Measurements from ENCODE around the gene PAWR.
A peak's percentile ranks its signal among the peaks of the same experiment; 100 is the strongest.
"Not testable (repeated sequence)": the region's sequence is repeated elsewhere in the genome, so short reads cannot be mapped to it uniquely, and the experiment has no call there.

PAWR gene

DNA sequence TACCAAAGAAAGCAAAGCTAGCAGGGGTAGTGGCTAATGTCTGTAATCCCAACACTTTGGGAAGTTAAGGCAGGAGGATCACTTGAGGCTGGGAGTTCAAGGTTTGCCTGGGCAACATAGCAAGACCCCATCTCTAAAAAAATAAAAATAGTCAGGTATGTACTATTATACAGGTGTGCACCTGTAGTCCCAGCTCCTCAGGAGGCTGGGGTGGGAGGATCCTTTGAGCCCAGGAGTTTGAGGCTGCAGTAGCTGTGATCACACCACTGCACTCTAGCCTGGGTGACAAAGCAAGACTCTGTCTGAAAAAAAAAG, 142.2 kb downstream of the PAWR start:
- DNase-seq (ENCODE audit: low spot score): no peak

DNA sequence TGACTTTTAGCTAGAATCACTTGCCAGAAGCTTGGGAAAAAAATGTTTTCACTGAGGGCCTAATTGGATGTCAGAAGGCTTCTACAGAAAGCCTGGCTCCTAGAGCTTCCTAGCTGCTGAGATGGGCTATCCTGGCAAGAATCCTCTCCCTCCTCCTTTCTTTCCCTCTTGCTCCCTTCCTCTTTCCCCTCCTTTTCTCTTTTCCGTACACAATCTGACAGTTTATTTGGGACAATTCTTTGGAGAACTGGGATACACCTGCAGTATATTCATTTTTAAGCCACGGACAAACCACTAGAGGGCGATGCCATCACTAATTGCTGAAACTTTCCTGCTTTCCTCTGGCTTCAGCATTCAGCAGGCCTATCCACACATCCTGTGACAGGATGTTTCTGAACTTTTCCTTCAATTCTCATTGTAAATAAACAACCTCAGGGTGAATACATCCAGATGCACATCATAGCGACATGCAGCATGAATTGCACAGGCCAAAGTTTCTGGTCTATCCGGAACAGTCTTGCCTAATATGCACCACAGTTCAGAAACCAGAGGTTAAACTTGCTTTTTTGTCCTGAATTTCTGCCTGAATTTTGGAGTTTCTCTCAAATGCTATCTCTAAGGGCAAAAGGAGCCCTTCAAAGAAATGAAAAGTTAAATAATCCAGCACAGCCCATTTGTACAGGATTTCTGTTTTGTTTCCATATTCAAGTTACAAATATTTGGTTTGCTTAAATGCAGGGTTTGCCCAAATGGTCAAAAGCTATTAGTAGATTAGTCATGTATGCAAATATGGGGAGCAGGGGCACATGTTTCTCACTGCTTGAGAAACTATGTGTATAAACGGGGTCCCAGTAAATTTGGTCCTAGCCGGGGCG, 142.8 kb downstream of the PAWR start:
- DNase-seq (ENCODE audit: low spot score): peak; percentile 64

DNA sequence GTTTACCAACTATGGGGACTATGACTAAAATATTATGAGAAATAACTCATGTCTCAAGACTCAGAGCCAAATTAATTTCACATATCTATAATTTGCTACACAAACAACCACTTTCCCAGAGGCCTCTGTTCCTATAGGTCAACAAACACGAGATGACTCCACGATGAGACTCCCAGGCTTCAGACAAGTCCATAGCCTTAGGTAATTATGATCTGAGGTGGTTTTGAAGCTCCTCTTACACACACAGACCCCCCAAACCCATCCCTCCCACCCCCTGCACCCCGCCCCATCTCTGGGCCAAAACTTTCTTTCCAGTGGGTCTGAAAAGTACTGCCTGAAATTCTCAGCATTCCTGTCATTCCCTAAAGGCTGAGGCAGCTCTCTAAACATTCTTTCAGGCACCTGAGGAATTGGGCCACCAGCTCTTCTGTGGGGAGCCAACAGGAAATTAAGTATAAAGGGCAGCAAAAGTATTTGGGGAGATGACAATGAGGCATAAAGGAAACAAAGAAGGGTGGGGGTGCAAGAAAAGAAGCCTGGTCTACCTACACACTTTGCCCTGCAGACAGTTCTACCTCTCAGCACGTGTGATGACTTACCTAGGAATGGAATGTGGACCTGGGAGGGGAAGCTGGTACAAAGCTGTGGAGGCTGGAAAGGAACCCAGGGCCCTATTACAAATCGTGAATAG, 143.6 kb downstream of the PAWR start:
- peak; percentile 30 for DNase-seq (ENCODE audit: low spot score)

DNA sequence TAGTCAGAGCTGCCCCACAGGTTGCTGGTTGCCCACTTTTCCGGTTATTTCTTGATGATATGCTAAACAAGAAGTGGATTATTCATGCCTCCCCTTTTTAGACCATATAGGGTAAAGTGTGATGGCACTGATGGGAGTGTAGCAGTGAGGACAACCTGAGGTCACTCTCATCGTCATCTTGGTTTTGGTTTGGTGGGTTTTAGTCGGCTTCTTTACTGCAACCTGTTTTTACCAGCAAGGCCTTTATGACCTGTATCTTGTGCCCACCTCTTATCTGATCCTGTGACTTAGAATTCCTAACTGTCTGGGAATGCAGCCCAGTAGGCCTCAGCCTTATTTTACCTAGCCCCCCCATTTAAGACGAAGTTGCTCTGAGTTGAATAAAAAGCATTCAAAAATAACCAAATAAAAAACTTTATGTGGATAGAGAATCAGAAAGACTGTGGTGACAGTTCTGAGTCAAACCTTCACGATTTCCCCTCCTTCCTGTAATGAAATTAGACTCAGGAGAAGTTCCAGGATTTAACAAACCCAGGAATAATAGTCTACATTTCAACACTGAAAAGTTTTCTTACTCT, 144.2 kb downstream of the PAWR start:
- no peak for DNase-seq (ENCODE audit: low spot score)

DNA sequence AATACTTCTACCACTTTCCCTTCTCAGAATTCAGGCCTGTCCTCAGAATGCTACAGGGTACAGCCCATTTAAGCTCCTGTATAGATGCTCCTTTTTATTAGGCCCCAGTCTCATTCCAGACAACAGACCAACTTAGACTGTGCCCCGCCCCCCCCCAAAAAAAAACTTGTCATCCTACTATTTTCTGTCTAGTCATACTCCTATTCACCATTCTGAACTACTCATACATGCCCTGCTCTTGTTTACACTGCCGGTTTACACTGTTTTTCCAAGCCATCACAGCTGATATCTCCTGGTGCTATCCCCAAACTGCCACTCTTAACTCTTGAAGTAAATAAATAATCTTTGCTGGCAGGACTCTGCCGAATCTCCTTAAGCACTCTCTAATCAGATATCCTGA, 146.3 kb downstream of the PAWR start:
- not testable (repeated sequence) for DNase-seq (ENCODE audit: low spot score)

DNA sequence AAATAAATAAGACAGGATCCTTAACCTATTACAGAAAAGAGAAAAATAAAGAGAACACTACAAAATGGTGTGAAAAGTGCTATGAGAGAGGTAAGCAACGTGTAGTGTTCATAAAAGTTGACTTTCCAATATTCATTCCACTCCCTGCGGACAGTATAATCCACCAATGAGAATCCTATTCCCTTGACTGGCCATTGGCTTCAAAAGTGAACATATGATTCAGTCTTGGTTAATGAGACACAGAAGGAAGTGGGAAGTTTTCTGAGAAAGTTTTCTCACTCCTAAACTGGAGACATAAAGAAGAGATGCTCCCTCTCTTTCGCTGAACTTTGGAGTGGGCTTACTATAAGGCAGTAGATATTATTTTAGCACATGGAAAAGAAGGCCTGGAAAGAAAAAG, 153.1 kb downstream of the PAWR start:
- no peak for DNase-seq (ENCODE audit: low spot score)

DNA sequence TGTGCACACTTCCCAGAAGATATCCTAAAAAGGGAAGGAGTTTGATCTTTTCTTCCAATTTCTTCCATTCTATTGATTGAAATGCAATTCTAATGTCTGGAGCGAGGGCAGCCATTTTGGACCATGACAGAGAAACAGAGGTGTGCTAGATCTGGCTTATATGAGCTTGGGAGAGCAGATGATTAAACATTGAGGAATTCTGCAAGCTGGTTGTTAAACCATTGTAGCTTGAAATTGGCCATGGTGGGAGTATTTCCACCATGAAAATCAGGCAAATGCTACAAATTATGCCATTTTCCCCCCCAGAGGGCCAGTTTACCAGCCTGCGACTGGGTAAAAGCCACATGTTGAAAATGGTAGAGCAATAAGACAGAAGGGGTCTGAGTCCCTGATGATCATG, 155.0 kb downstream of the PAWR start:
- DNase-seq (ENCODE audit: low spot score): no peak

Measured in D341Med (cell line).